ENCODE results near the gene PCDHGA5. TPM values are rescaled to one million over a fixed set of nuclear protein-coding genes. Genes with fewer than 3 reads are reported as not detected.

The PCDHGA5 gene
- total and polyA plus RNA-seq, 2 of the 8 experiments (the other 6 are each of a cell fraction or from before 2014, with no cell fraction given): 1.1 to 1.3 TPM

DNA sequence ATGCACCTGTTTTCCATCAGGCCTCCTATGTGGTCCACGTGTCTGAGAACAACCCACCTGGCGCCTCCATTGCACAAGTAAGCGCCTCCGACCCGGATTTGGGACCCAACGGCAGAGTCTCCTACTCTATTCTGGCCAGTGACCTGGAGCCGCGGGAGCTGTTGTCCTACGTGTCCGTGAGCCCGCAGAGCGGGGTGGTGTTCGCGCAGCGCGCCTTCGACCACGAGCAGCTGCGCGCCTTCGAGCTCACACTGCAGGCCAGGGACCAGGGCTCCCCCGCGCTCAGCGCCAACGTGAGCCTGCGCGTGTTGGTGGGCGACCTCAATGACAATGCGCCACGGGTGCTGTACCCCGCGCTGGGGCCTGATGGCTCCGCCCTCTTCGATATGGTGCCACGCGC is 12.4 kb upstream of the PCDHGA5 start (continued):
- TF ChIP-seq ZNF274 (IDR thresholded peaks at IDR 0.05; ENCODE audit: borderline replicate concordance, extremely low read depth, low read length): no peak
- TF ChIP-seq BCL11A (IDR thresholded peaks at IDR 0.05; ENCODE audit: low read depth in 2 of 2, low read length in 2 of 2): no peak
- TF ChIP-seq RNF2 (IDR thresholded peaks at IDR 0.05; ENCODE audit: borderline replicate concordance, low read depth, low read length, missing control alignments, poor library complexity, severe bottlenecking): no peak
- no peak for TF ChIP-seq NANOG (IDR thresholded peaks at IDR 0.05; ENCODE audit: insufficient read depth, low read depth, low read length, poor library complexity, severe bottlenecking)
- TF ChIP-seq TEAD4 (IDR thresholded peaks at IDR 0.05; ENCODE audit: low read depth, low read length): no peak
- TF ChIP-seq MAX (IDR thresholded peaks at IDR 0.05): no peak
- no peak for TF ChIP-seq CREB1 (IDR thresholded peaks at IDR 0.05)
- no peak for TF ChIP-seq POLR2A (IDR thresholded peaks at IDR 0.05; ENCODE audit: control extremely low read depth in 1 of 2, low read depth in 2 of 2, low read length in 2 of 2)
- TF ChIP-seq RBBP5 (IDR thresholded peaks at IDR 0.05; ENCODE audit: borderline replicate concordance, low read depth, low read length): no peak

Data from H1 (cell line).